Measurements from ENCODE around the gene SLC16A9.

SLC16A9 gene, protein sequence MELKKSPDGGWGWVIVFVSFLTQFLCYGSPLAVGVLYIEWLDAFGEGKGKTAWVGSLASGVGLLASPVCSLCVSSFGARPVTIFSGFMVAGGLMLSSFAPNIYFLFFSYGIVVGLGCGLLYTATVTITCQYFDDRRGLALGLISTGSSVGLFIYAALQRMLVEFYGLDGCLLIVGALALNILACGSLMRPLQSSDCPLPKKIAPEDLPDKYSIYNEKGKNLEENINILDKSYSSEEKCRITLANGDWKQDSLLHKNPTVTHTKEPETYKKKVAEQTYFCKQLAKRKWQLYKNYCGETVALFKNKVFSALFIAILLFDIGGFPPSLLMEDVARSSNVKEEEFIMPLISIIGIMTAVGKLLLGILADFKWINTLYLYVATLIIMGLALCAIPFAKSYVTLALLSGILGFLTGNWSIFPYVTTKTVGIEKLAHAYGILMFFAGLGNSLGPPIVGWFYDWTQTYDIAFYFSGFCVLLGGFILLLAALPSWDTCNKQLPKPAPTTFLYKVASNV

DNA sequence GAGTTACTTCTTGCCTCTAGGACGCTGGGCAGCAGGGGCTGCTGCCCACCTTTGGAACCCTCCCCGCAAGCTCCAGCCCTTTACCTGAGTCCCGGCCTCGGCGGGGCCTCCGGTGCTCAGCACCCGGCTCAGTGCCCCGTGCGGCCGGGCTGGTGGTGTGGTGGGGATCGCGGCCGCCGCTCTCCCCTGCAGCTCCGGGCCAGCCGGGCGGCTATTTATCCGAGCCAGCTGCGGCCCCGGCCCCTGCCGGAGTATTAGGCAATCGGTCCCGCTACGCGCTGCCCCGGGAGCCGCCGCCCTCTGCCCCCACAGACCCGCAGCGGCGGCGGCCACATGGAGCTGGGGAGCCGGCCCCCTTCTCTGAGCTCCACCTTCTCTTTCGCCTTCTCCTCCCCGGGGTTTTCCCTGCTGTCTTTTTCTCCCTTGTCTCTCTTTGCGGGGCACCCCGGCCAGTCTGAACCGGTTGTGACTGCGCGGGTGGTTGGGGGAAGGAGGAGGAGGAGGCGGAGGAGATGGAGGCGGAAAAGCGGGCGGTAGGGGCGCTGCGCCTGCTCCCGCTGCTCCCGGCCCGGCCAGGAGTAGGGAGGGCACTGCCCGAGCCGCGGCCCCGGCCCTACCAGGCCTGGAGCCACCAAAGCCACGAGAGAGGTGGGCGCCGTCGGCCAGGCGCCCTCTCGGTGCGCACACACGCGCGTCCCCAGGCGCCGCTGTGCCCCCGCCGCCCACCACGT is at the start of gene SLC16A9:
Gene SLC16A9 (minus strand): TSS at position 456 of the 731 bp plus-strand sequence. CDS start 25,559 bp downstream, outside the sequence.
- TF ChIP-seq, protein P1, sequence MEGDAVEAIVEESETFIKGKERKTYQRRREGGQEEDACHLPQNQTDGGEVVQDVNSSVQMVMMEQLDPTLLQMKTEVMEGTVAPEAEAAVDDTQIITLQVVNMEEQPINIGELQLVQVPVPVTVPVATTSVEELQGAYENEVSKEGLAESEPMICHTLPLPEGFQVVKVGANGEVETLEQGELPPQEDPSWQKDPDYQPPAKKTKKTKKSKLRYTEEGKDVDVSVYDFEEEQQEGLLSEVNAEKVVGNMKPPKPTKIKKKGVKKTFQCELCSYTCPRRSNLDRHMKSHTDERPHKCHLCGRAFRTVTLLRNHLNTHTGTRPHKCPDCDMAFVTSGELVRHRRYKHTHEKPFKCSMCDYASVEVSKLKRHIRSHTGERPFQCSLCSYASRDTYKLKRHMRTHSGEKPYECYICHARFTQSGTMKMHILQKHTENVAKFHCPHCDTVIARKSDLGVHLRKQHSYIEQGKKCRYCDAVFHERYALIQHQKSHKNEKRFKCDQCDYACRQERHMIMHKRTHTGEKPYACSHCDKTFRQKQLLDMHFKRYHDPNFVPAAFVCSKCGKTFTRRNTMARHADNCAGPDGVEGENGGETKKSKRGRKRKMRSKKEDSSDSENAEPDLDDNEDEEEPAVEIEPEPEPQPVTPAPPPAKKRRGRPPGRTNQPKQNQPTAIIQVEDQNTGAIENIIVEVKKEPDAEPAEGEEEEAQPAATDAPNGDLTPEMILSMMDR (IDR thresholded peaks at IDR 0.05): peak; percentile 48

DNA sequence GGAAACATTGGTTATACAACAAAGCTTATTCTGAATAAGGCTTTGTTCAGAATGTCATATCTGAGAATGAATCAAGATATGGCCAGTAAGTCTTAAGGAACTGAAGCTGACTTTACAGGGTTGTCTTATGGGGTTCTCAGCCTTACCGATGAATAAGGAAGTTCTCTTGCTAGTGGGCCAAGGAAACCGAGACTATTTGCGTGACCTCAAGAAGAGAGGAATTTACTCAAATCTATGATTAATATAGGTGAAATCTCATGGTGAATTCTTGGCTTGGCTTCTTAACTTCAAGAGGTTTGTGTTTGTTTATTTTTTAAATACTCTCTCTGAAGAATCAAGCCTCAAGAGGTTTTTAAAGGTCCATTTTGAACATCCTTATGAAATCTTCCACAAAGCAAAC is 48.3 kb upstream of the SLC16A9 start:
- TF ChIP-seq, protein P1 (IDR thresholded peaks at IDR 0.05): no peak

DNA sequence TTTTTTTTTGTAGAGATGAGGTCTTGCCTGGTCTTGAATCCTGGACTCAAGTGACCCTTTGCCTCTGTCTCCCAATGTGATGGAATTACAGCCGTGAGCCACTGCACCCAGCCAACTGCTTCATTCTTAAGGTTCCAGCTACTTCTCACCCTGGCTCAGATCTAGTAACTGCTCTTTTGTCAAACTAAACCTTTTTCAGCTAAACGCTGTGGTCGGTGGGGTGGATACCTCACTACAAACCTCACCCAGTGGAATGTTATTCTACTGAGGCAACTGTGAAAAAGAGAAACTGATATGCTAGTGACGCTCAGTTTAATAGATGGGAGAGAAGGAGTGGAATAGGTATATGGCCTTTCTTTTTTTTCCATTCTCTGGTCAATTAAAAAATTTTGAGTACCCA is 45.3 kb upstream of the SLC16A9 start:
- TF ChIP-seq, protein P1 (IDR thresholded peaks at IDR 0.05): no peak

DNA sequence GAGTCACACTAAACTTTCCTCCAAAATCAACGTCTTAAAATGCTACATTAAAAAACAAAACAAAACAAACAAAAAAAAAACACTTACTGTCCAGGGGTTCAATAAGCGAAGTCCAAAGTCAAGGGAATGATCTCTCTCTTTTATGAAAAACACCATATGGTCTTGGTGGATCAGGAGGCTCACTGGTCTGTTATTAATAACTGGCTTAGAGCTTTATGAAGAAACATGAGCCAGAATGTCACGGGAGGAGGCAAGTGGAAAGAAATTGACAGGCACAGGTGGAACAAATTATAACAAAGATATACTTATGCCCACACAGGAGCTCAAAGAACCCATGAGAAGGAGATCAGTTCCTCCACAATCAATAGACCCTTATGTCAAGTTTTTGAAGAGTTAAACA is 43.6 kb upstream of the SLC16A9 start, which contains the start of gene MRLN:
Gene MRLN (minus strand): TSS at position 189 of the 400 bp plus-strand sequence.
- TF ChIP-seq, protein P1 (IDR thresholded peaks at IDR 0.05): no peak

DNA sequence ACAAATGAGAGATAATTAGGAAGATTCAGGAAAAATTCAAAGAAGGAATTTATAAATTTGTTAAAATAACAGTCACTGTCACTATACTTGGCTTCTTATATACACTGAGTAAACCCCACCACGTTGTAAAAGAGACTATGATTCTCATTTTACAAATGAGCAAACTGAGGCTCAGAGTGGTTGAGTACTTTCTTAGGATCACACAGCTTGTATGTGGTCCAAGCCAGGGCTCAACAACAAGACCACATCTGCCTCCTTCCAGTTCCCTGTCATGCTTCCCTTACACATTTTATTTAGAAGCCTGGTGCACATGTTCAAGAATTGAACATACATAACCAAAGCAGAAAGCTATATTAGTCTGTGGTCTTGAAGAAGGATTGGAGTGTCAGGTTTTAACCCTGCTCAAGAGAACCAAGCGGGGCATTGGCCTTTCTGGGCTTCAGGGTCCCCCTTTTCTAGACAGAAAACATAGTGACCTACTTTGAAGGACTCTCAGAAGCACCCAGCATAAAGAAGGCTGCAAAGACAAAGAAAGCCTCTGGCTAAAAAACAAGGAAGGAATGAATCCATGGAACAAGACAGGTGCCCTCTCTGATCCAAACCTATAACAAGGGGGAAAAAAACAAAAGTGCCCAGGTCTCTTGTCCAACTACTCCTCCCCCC is 42.8 kb upstream of the SLC16A9 start:
- TF ChIP-seq, protein P1 (IDR thresholded peaks at IDR 0.05): no peak

DNA sequence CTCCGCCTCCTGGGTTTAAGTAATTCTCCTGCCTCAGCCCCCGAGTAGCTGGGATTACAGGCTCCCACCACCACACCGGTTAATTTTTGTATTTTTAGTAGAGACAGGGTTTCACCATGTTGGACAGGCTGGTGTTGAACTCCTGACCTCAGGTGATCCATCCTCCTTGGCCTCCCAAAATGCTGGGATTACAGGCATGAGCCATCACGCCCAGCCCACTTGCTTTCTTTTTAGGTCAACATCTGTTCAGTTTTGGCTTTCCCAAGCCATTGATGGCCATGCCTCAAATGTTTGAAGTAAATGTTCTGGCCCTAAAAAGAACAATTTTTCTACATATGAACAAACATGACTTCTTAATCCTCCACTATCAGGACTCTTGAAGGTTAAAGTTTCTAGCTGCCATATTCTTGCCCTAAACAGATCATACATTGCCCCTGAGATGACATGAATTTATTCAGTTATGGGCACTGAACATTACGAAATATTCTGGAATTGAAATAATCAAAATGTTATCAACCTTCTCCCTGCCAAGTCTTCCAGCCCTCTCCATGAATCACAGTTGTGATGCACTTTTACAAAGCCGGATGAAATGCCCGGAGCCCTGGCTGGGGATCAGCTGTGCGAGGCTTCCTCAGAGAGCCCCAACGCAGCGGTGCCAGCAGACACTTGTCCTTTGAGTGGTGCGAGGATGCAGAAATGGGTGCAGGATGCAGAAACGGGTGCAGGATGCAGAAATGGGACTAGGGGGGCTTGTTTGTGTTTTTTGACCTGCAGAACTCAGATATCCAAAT is 40.7 kb upstream of the SLC16A9 start:
- TF ChIP-seq, protein P1 (IDR thresholded peaks at IDR 0.05): no peak

Data from LNCAP (cell line).